GM12878 (cell line): ENCODE measurements around the gene ELMO2. TPM values are rescaled to one million over a fixed set of nuclear protein-coding genes. Genes with fewer than 3 reads are reported as not detected.

Source experiments
- ATAC-seq: fragments of 200-7000 bp; cut with Tn5 transposase; 3 replicates; pipeline ENCODE4 v1.9.1; 2020; ENCODE audit warnings: mild to moderate bottlenecking, moderate library complexity
- BruUV-seq: library from RNA; stranded (reverse); fragments of 400-500 nt; replicated peaks from 2 replicates; lab custom pipeline; 2021; lab: Mats Ljungman, UMichigan
- CTCF ChIA-PET: fragments of 300-600 bp; sonication (Branson Sonifier 250); formaldehyde crosslinking; extraction: SDS; loops from one replicate; lab custom pipeline; 2021; ENCODE audit warnings: inconsistent platforms; lab: Yijun Ruan, JAX
- POLR2A ChIA-PET: fragments of 350-600 bp; formaldehyde crosslinking; extraction: SDS; loops from one replicate; lab custom pipeline; 2021; ENCODE audit warnings: inconsistent platforms; lab: Charles Lee
- RAD21 ChIA-PET: fragments of 300-600 bp; sonication (Branson Sonifier 250); formaldehyde crosslinking; loops from one replicate; lab custom pipeline; 2023; ENCODE audit warnings: antibody characterized with exemption; ENCODE audit not compliant: unreplicated experiment; lab: Charles Lee
- SMC1A ChIA-PET: fragments of 300-600 bp; sonication (Branson Sonifier 250); formaldehyde crosslinking; loops from one replicate; lab custom pipeline; 2023; ENCODE audit not compliant: unreplicated experiment, uncharacterized antibody; lab: Charles Lee
- DNase-seq: peaks from one replicate; pipeline ENCODE4 v3.0.0-alpha.2; 2011; ENCODE audit warnings: low read depth, low spot score
- FAIRE-seq: peaks from 3 replicates; lab custom pipeline; 2011; peaks lifted over from hg19 to GRCh38; lab: Jason Lieb, UNC
- H2AFZ ChIP-seq: 2 replicates; pipeline ENCODE4 v1.6.0; 2011; ENCODE audit warnings: low read depth, low read length, control low read depth; ENCODE audit not compliant: control insufficient read depth
- H3K27ac ChIP-seq: 2 replicates; pipeline ENCODE4 v1.5.1; 2011; ENCODE audit warnings: control low read depth; ENCODE audit not compliant: control insufficient read depth, insufficient read depth
- H3K27me3 ChIP-seq, 2 experiments: replicated peaks in 1 of 2; 2 replicates each; pipeline versions ENCODE4 v1.6.0 to v1.6.1; 2011; ENCODE audit warnings: low read length in 1 of 2; ENCODE audit not compliant: control insufficient read depth in 2 of 2, insufficient read depth in 2 of 2
- H3K36me3 ChIP-seq, 2 experiments: 2 replicates each; pipeline ENCODE4 v1.5.1; 2011; ENCODE audit warnings: low read length in 1 of 2; ENCODE audit not compliant: control insufficient read depth in 2 of 2, insufficient read depth in 2 of 2
- H3K4me1 ChIP-seq: 2 replicates; pipeline ENCODE4 v1.6.1; 2011; ENCODE audit warnings: mild to moderate bottlenecking, low read length, moderate library complexity, mixed read lengths; ENCODE audit not compliant: control insufficient read depth, insufficient read depth
- H3K4me2 ChIP-seq: 2 replicates; pipeline ENCODE4 v1.6.0; 2011; ENCODE audit warnings: control low read depth; ENCODE audit not compliant: control insufficient read depth, insufficient read depth
- H3K4me3 ChIP-seq: fragments of 200-600 bp; sonication (generic); 2 replicates; pipeline ENCODE4 v1.5.1; 2016
- H3K79me2 ChIP-seq: 2 replicates; pipeline ENCODE4 v1.6.0; 2011; ENCODE audit warnings: low read length; ENCODE audit not compliant: control insufficient read depth, insufficient read depth
- H3K9ac ChIP-seq: 2 replicates; pipeline ENCODE4 v1.8.0; 2011; ENCODE audit warnings: low read length, control low read depth, mixed read lengths; ENCODE audit not compliant: control insufficient read depth, insufficient read depth
- H3K9me3 ChIP-seq: replicated peaks from 3 replicates; pipeline ENCODE4 v1.5.1; 2011; ENCODE audit warnings: mild to moderate bottlenecking, low read length; ENCODE audit not compliant: control insufficient read depth, insufficient read depth
- H4K20me1 ChIP-seq: 2 replicates; pipeline ENCODE4 v1.6.0; 2011; ENCODE audit not compliant: control insufficient read depth, insufficient read depth
- CHD2 ChIP-seq: IDR thresholded peaks from 2 replicates; pipeline ENCODE4 v1.6.1; 2011; ENCODE audit warnings: low read depth, low read length, improper control_type of control experiment, borderline replicate concordance
- ETV6 ChIP-seq, 2 experiments: fragments of 450-650 bp in 1 of 2; IDR thresholded peaks in 1 of 2; conservative IDR thresholded peaks in 1 of 2; 2 replicates each; pipeline ENCODE4 v1.6.1; 2014; ENCODE audit warnings: antibody characterized with exemption in 1 of 2, borderline replicate concordance in 1 of 2, low read depth in 1 of 2, mild to moderate bottlenecking in 1 of 2, moderate library complexity in 1 of 2
- FOS ChIP-seq: IDR thresholded peaks from 3 replicates; pipeline ENCODE4 v1.6.1; 2011; ENCODE audit warnings: borderline replicate concordance; ENCODE audit not compliant: insufficient read length; ENCODE audit errors: extremely low read depth
- JUNB ChIP-seq: IDR thresholded peaks from 2 replicates; pipeline ENCODE4 v1.6.1; 2016; ENCODE audit warnings: antibody characterized with exemption, mild to moderate bottlenecking
- RCOR1 ChIP-seq: conservative IDR thresholded peaks from 2 replicates; pipeline ENCODE4 v1.6.1; 2012; ENCODE audit warnings: low read depth, low read length, improper control_type of control experiment
- SKIL ChIP-seq: fragments of 450-650 bp; IDR thresholded peaks from 2 replicates; pipeline ENCODE4 v1.6.1; 2017; ENCODE audit warnings: mild to moderate bottlenecking, low read depth, inconsistent platforms; ENCODE audit not compliant: poor library complexity, severe bottlenecking
- SREBF1 ChIP-seq: IDR thresholded peaks from 2 replicates; pipeline ENCODE4 v1.6.1; 2012; ENCODE audit warnings: mild to moderate bottlenecking, low read length
- TAF1 ChIP-seq: IDR thresholded peaks from 2 replicates; pipeline ENCODE4 v1.6.1; 2011; ENCODE audit warnings: mild to moderate bottlenecking, low read depth, low read length, borderline replicate concordance
- USF1 ChIP-seq: IDR thresholded peaks from 2 replicates; pipeline ENCODE4 v1.6.1; 2011; ENCODE audit warnings: borderline replicate concordance, low read depth, mild to moderate bottlenecking, moderate library complexity, mixed read lengths, low read length; ENCODE audit not compliant: insufficient read depth; ENCODE audit errors: extremely low read length
- WGBS: methylation state at CpG from one replicate; pipeline ENCODE4 v1.1.6; 2016; ENCODE audit warnings: low lambda C conversion rate; ENCODE audit not compliant: insufficient replicate concordance, insufficient coverage; ENCODE audit errors: missing lambda C conversion rate; 5-methylcytosine and 5-hydroxymethylcytosine counted together
- in situ Hi-C: fragments of 300-500 bp; cut with MboI; formaldehyde crosslinking; loops from 9 replicates; pipeline ENCODE4 v1.14.3; 2018; ENCODE audit warnings: mixed read lengths
- intact Hi-C: fragments of 100-400 bp; cut with micrococcal nuclease; formaldehyde crosslinking; loops from one replicate; pipeline ENCODE4 v1.14.2; 2022; ENCODE audit not compliant: unreplicated experiment
- polyA plus RNA-seq, 11 experiments: library from polyadenylated mRNA; depleted of rRNA in 4 of 11; unstranded in 6 of 11; stranded (reverse) in 5 of 11; fragments of >200 nt; fragmentation: Nextera tagmentation in 4 of 11; fragmentation: Illumina TruSeq in 1 of 11; extraction: Ambion mirVana in 4 of 11; extraction: Trizol in 1 of 11; gene quantifications; 1 replicate in 1 of 11; 2 replicates in 10 of 11; pipeline versions ENCODE4 v1.2.1 to v1.2.3, GENCODE V29; 2011 to 2016; ENCODE audit warnings: inconsistent platforms in 2 of 11, missing spikeins in 2 of 11, low read depth in 1 of 11
- total RNA-seq, 4 experiments: library from RNA; depleted of rRNA in 3 of 4; stranded (reverse); fragments of >200 nt in 3 of 4; fragmentation: Illumina TruSeq in 1 of 4; extraction: Trizol in 1 of 4; gene quantifications; 2 replicates each; pipeline versions ENCODE4 v1.2.1 to v1.2.3, GENCODE V29; 2013 to 2021
- TF ChIP-seq, protein P1 (sequence below): fragments of 450-650 bp; IDR thresholded peaks from 2 replicates; pipeline ENCODE4 v1.6.1; 2017; ENCODE audit warnings: mild to moderate bottlenecking, moderate library complexity
- TF ChIP-seq, protein P2 (sequence below), 3 experiments: IDR thresholded peaks in 2 of 3; conservative IDR thresholded peaks in 1 of 3; 2 replicates each; pipeline ENCODE4 v1.5.1; 2011; ENCODE audit warnings: low read depth in 3 of 3, low read length in 3 of 3, mild to moderate bottlenecking in 3 of 3, control low read depth in 2 of 3, moderate library complexity in 2 of 3, inconsistent platforms in 1 of 3, mixed read lengths in 1 of 3; ENCODE audit not compliant: control insufficient read depth in 2 of 3, insufficient read depth in 1 of 3; ENCODE audit errors: extremely low read depth in 1 of 3

ELMO2 gene
- total and polyA plus RNA-seq, 10 of the 15 experiments (the other 5 are each of a cell fraction or from before 2014, with no cell fraction given), result 14.2 to 40.2 (median 37.6) TPM

DNA sequence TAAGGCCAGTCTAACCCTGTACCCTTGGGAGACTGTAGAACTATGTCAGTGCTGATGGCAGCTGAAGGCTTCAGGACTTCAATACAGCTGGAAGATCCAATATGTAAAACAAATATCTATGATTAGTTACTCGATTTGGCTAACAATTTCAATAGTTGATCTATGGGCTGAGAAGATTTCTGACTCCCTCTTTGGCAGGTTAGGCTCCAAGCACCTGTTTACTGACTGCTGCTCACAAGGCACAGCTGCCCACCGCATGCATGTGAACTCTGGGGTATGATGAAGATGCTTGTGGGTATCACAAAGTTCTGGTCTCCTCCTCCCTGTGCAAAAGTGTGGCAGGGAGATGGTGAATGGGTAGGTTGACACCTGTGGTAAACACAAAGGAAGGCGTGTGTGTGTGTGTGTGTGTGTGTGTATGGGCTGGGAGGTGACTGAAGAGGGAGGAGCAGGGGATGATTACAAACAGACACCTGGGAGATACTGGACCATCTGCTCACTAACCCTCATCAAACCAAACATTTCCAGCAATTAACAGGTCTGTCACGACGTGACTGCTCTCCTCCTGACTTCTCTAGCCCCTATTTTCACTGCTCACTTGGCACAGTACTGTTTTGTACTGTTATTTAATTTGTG, 18.1 kb downstream of the ELMO2 start:
- in situ Hi-C loops (no loop called here), intact Hi-C loops (no loop called here)
- Histone ChIP-seq H2AFZ (no peak overlapping the region), H3K9me3 (no peaks in the 10 kb centered on the region), H4K20me1 (no peaks in the 10 kb centered on the region; the same call in 1 of the 2 replicates), H3K27me3 (no peaks in the 10 kb centered on the region), H3K4me3 (no peak overlapping the region), H3K27ac (no peak overlapping the region), H3K36me3 (peaks cover 11 to 31% of the 10 kb centered on the region in 2 experiments), H3K4me1 (no peaks in the 10 kb centered on the region), H3K4me2 (no peak overlapping the region), H3K79me2 (no peaks in the 10 kb centered on the region), H3K9ac (no peak overlapping the region)
- TSS peak; percentile 27 for BruUV-seq
- RAD21 ChIA-PET, result no interaction called here
- ATAC-seq (no peak), DNase-seq (no peak), FAIRE-seq (no peak)
- CTCF ChIA-PET, result interaction anchor here (1.7 kb wide), 1 partner anchor 14 kb away, joined by 3 read pairs; no protein-coding TSS in a partner anchor
- WGBS, result 7% methylated on average over 5 of the region's 5 CpGs
- POLR2A ChIA-PET, result no interaction called here
- SMC1A ChIA-PET, result interaction anchor here (1.2 to 1.4 kb wide), 2 partner anchors 13 to 39 kb away, joined by 3 to 5 read pairs; no protein-coding TSS in a partner anchor
- no peak for TF ChIP-seq JUNB
- no peak for TF ChIP-seq SKIL
- no peak for TF ChIP-seq CHD2
- TF ChIP-seq, protein P1, sequence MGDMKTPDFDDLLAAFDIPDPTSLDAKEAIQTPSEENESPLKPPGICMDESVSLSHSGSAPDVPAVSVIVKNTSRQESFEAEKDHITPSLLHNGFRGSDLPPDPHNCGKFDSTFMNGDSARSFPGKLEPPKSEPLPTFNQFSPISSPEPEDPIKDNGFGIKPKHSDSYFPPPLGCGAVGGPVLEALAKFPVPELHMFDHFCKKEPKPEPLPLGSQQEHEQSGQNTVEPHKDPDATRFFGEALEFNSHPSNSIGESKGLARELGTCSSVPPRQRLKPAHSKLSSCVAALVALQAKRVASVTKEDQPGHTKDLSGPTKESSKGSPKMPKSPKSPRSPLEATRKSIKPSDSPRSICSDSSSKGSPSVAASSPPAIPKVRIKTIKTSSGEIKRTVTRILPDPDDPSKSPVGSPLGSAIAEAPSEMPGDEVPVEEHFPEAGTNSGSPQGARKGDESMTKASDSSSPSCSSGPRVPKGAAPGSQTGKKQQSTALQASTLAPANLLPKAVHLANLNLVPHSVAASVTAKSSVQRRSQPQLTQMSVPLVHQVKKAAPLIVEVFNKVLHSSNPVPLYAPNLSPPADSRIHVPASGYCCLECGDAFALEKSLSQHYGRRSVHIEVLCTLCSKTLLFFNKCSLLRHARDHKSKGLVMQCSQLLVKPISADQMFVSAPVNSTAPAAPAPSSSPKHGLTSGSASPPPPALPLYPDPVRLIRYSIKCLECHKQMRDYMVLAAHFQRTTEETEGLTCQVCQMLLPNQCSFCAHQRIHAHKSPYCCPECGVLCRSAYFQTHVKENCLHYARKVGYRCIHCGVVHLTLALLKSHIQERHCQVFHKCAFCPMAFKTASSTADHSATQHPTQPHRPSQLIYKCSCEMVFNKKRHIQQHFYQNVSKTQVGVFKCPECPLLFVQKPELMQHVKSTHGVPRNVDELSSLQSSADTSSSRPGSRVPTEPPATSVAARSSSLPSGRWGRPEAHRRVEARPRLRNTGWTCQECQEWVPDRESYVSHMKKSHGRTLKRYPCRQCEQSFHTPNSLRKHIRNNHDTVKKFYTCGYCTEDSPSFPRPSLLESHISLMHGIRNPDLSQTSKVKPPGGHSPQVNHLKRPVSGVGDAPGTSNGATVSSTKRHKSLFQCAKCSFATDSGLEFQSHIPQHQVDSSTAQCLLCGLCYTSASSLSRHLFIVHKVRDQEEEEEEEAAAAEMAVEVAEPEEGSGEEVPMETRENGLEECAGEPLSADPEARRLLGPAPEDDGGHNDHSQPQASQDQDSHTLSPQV, result no peak
- no peak for TF ChIP-seq TAF1
- TF ChIP-seq, protein P2, sequence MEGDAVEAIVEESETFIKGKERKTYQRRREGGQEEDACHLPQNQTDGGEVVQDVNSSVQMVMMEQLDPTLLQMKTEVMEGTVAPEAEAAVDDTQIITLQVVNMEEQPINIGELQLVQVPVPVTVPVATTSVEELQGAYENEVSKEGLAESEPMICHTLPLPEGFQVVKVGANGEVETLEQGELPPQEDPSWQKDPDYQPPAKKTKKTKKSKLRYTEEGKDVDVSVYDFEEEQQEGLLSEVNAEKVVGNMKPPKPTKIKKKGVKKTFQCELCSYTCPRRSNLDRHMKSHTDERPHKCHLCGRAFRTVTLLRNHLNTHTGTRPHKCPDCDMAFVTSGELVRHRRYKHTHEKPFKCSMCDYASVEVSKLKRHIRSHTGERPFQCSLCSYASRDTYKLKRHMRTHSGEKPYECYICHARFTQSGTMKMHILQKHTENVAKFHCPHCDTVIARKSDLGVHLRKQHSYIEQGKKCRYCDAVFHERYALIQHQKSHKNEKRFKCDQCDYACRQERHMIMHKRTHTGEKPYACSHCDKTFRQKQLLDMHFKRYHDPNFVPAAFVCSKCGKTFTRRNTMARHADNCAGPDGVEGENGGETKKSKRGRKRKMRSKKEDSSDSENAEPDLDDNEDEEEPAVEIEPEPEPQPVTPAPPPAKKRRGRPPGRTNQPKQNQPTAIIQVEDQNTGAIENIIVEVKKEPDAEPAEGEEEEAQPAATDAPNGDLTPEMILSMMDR (IDR thresholded peaks at IDR 0.05 in 2 of 3, conservative IDR thresholded peaks at IDR 0.05 in 1 of 3; ENCODE audit: control insufficient read depth in 2 of 3, extremely low read depth in 1 of 3, insufficient read depth in 1 of 3, low read depth in 3 of 3, low read length in 3 of 3), result no peak
- no peak for TF ChIP-seq SREBF1
- TF ChIP-seq RCOR1, result no peak
- no peak for TF ChIP-seq ETV6 (conservative IDR thresholded peaks at IDR 0.05 in 1 of 2, IDR thresholded peaks at IDR 0.05 in 1 of 2; ENCODE audit: borderline replicate concordance in 1 of 2, low read depth in 1 of 2)
- no peak for TF ChIP-seq FOS
- no peak for TF ChIP-seq USF1
